HG03565 (cell line): ENCODE data around the gene FLNA.

Experiments used
- ATAC-seq: cut with Tn5 transposase; IDR thresholded peaks from one replicate; pipeline ENCODE4 v1.9.1; 2021; ENCODE audit warnings: mild to moderate bottlenecking, moderate library complexity; ENCODE audit not compliant: unreplicated experiment

Gene FLNA

GRCh38 chrX:154360155-154360713 is 14.2 kb downstream of the FLNA start:
- no peak for ATAC-seq

- ATAC-seq, result no peak
These were observed 14.9 kb downstream of the FLNA start for GRCh38 chrX:154359362-154360154.

- ATAC-seq, result no peak
These were observed 15.6 kb downstream of the FLNA start for GRCh38 chrX:154358829-154359228.

DNA sequence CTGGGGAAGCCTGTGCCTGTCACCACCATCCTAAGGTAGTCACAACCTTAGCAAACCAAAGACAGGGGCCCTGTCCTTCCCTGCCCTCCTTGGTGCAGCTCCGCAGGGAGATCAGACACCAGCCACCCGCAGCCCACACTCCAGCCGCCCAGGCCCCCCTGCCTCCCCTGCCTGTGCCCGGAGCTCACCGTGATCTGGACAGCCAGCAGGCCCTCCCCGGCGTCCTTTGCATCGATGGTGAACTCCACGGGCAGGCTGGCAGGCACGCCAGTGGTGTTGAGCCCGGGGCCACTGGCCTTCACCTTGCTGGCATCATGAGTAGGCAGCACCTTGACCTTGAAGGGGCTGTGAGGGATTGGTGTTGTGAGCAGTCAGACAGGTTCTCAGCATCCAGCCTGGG is 16.4 kb downstream of the FLNA start:
- ATAC-seq, result no peak

DNA sequence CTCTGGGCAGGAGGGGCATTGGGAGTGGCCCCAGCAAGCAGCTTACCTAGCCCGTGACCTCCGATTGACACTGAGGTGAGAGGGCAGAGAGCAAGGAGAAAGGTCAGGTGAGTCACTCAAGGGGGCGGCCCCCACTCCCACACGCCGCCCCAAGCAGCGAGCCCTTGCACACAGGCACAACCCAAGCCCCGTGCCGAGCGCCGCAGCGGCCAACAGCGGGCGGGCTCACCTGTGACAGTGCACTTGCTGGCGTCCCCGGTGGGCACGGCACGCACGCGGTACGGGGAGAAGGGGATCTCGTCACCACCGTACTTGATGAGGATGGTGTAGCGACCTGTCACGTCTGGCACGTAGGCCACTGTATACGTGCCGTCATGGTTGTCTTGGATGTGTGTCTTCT is 17.2 kb downstream of the FLNA start:
- ATAC-seq, result no peak

DNA sequence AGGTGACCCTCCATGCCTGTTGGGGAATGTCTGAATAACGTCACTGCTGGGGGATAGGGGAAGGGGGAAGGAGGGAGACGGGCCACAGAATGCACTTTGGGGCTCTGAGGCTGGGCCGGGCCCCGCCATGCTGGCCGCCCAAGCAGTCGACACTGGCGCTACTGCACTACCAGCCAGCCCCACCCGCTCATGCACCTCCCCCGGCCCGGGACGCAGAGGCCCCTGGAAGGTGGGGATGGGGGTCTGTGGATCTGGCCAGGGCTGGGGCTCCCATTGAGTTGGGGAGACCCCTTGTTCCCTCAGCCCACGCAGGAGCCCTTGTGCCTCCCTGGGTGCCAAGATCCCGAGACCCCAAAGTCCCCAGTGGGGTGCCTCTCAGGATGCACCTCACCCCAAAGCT is 17.8 kb downstream of the FLNA start:
- no peak for ATAC-seq

DNA sequence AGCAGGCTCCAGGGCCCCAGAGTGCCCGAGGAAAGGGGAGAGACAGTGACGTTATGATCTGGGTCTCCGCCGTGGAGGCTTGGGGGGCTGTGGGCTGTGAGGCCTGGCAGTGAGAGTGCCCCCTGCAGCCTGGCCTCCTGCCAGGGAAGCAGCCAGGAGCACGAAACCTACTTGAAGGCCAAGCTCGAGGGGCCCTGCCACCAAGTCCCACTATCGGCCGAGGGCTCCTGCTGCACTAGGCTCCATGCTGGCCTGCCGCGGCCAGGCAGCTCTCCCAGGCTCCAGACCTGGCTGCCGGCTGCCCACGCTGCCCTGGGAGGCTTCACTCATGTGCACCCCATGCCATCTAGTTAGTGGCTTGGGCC is 18.7 kb downstream of the FLNA start:
- ATAC-seq, result no peak

DNA sequence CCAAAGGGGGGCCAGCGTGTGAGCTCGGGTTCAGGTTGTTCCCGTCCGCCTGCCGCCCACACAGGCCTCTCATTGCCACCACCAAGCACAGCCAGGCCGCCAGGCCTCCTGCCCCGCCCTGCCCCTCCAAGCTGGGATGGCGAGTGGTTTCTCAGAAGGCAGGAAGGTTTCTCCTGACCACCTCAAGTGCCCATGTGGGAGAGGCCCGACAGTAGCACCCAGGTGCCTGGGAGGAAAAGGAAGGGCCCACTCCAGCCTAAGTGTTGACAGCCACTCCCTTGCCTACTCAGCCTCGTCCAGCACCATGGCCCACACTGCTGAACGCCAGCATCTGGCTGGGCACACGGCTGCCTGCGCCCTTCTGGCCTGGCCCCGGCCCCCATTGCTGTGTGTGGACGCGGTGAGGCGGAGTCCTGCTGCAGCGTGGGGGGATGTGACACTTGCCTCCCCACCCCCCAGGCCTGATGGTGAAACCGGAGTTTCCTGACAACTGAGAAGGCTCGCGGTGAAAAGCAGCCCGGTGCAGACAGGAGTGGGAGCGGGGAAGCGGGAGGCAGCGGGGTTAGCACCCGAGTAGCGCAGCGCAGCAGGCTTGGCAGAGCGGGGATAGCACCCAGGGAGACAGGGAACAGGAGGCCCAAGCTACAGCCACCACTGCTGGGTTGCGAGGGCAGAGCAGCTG is 19.2 kb downstream of the FLNA start:
- ATAC-seq, result no peak

DNA sequence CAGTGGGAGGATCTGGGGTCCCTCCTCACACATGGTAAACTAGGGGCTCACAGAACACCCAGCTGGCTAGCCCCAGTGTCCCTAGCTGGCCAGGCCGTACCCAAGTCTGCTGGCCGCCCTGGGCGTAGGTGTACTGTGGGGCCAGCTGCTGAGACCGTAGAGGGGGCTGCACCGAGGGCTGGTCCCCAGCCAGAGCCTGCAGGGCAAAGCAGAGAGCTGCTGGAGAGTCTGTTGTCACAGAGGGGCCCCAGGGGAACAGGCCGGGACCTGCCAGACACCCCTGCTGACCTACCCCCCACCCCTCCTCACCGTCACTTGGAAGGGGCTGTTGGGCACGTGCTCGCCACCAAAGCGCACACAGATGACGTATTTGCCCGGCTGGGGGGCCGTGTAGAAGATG is 19.9 kb downstream of the FLNA start:
- ATAC-seq, result no peak

- no peak for ATAC-seq
These were observed 20.4 kb downstream of the FLNA start for GRCh38 chrX:154354013-154354412.

DNA sequence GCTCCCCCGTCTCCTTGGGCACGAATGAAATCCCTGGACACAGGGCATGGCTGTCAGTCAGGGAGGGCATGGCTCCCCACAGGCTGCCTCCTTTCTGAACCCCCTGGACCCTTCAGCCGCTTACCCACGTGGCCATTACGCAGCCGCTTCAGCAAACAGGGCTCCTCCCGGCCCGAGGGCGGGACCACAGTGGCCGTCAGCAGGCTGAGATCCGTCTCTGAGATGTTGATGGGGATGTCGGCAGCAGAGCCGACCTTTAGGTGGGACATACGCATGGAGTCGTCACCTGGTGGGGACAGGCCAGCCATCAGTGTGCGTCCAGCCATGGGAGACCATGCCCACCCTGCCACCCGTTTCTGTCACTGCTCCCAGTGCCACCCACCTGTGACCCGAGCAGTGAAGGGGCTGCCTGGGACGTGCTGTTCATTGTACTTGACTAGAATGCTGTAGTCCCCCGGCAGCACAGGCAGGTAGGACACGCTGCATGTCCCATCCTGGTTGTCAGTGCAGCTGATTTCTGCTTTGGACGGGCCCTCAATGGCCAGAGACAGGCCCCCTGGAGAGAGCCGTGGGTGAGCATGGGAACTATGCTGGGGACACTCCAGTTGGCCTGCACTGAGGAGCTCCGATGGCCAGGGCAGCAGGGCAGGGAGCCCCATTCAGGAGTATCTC is 21.1 kb downstream of the FLNA start:
- ATAC-seq, result no peak

- ATAC-seq, result no peak
These were observed 22.0 kb downstream of the FLNA start for GRCh38 chrX:154352466-154352865.

DNA sequence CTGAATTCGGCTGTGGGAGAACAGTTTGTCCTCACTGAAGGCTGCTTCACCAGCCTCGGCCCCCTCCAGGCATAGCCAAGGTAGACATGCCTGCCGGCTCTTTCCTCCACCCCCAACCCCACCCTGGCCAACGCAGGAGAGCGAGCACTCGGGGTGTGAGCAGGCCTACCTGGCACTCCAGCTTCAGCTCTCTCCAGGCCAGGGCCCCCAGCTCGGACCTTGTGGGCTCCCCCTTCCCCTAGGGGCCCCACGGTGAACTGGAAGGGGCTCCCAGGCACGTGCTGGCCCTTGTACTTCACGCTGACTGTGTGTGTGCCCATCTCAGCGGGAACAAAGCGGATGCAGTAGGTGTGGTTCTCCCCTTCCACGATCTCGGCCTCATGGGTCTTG is 22.4 kb downstream of the FLNA start:
- ATAC-seq, result no peak

DNA sequence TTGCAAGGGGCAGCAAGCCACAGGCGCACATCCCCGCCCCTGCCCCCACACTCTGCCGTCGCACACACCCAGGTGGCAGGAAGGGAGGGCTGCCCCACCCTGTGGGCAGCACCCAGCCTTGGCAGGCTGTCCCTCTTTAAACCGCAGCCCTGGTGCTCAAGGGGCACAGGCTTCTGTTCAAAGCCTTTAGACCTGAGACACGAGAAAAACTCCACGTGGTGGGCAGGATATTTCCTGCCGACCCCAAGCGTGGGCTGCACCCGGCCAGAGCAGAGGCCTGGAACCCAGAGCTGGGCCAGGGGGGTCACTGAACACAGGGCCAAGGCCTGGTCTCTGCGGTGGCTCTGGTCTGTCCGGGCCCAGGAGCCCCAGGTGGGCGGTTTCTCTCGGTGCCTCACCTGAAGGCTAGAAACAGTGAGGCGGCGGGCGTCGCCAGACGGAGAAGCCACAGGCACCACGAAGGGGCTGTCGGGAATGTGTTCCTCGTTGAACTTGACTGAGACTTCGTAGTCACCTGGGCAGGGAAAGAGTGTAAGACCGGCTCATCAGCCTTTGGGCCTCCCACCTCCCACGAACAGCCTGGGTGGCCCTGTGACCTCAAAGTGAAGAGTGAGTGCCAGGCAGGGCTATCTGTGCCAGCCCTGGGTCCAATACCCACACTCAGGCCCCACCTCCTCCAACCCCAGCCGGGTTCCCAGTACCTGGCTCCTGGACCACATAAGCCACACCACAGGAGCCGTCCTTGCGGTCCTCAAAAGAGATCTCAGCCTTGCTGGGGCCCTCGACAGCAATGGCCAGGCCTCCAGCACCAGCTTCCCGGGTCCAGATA is 23.0 kb downstream of the FLNA start:
- ATAC-seq, result no peak

DNA sequence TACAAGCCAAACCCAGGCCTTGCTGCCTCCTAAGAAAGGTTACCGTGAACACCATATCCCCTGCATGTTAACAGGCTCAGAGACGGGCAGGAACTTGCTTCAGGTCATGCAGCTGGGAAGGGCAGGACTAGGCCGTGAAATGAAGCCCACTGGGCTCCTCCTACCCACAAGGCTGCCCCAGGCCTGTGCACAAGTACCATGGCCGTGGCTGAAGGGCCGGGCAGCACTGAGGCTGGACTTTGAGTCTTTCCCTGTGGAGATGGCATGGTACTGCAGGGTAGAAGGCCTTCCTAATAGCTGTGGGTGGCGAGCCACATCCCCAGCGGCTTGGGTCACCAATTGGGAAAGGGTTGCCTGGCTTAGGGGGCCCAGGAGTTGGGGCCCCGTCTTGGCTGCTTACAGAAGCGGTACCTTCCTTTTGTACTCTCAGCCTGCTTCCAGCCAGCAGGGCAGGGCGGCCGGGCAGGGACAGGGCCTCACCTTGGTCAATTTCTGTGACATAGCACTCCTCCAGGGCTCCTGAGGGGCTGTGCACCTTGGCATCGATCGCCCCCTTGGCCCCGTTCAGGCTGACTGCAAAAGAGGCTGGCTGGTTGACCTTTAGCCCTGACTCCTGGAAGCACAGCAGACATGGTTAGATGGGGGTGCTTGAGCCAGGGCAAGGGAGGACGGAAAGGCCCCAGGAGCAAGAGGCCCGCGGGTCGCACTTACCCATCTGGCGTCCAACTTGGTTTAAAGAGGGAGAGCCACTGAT is 23.8 kb downstream of the FLNA start:
- no peak for ATAC-seq

GRCh38 chrX:154349979-154350378 is 24.5 kb downstream of the FLNA start:
- no peak for ATAC-seq

DNA sequence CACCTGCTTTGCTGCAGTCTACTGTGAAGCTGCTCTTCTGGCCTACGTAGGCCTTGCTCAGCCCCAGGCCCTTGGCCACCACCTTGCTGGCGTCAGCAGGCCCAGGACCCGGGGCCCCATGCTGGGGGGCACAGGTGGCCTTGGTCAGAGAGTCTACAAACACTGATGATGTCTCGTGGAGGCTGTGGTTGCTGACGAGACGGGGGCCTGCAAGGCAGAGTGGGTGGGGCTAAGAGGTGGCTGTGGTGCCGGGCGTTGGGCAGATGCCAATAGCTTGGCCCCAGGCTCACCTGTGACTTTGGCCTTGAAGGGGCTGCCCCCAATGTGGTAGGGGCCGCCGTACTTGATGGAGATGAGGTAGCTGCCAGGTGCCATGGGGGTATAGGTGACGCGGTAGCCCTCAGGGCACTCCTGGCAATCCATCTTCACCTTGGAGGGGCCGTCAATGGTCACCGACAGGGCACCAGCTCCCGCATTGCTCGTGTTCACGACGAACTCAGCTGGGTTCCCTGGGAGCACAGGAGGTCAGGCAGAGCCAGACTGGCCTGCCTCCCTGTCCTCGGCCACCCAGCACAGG is 25.0 kb downstream of the FLNA start:
- no peak for ATAC-seq

DNA sequence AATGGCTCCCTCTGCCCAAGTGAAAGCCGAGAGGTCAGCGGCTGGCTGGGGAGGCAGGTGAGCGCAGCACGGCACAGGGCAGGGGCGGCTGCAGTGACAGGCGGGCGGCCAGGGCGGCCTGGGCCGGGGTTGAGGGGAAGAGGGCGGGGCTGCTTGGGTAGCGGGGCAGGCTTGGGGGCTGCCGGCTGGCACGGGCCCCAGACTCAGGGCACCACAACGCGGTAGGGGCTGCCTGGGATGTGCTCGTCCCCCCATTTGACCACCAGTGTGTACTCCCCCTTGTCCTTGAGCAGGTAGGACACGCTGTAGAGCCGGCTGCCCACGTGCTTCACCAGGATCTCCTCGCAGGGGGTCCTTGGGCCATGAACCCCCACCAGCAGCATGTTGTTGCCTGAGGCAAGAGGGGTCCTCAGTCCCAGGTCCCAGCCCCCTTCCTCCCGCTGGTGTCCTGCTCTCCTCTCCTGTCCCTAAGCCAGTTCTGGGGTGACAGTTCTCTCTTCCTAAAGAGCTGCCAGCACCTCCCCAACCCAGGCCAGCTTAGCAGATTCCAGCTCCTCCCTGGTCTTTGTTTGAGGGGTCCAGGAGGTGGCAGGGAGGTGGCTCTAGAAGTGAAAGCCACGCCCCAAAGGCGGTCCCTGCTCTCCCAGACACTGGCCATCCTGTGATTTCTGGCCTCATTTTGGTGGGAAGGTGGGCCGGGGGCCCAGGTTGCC is 25.6 kb downstream of the FLNA start:
- no peak for ATAC-seq

GRCh38 chrX:154348114-154348531 is 26.3 kb downstream of the FLNA start:
- ATAC-seq, result no peak
